NCI-H146 (cell line): Measurements from ENCODE around the gene A2M.

Experiments
- DNase-seq: peaks from one replicate; lab custom pipeline; 2025; lab: John Stamatoyannopoulos, UW

Gene A2M

GRCh38 chr12:9039397-9039977 lies 76.2 kb downstream of the A2M start:
- peak; percentile 52 for DNase-seq

DNA sequence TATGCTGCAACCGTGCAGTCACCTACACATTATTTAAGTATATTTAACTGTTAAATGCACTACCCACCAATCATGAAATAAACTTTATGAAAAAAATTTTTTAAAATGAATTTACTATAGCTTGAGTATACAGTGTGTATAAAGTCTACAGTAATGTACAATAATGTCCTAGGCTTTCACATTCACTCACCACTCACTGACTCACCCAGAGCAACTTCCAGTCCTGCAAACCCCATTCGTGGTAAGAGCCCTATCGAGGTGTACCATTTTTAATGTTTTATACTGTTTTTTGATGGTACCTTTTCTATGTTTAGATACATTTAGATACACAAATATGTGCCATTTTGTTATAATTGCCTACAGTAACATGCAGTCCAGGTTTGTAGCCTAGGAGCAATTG lies 78.3 kb downstream of the A2M start:
- DNase-seq = no peak

DNA sequence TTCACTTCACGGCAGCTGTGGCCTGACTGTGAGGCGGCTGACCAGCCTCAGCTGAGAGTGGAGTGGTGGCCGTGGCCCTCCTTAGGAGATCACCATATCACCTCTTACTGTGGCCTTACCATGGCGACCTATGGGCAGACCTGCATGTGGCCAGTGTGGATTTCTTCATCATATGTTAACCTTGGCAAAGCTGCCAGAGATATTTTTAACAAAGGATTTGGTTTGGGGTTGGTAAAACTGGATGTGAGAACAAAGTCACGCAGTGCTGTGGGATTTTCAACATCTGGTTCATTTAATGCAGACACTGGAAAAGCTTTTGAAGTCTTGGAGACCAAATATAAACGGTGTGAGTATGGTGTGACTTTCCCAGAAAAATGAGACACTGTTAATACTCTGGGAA lies 79.5 kb downstream of the A2M start:
- DNase-seq = no peak

- DNase-seq = no peak
Measured at GRCh38 chr12:9034095-9034494, 81.6 kb downstream of the A2M start.

- DNase-seq = no peak
Measured at GRCh38 chr12:9033265-9033887, 82.3 kb downstream of the A2M start.

- no peak for DNase-seq
Measured at GRCh38 chr12:9032202-9032964, 83.3 kb downstream of the A2M start.

GRCh38 chr12:9030776-9031175 lies 84.9 kb downstream of the A2M start:
- DNase-seq = no peak

DNA sequence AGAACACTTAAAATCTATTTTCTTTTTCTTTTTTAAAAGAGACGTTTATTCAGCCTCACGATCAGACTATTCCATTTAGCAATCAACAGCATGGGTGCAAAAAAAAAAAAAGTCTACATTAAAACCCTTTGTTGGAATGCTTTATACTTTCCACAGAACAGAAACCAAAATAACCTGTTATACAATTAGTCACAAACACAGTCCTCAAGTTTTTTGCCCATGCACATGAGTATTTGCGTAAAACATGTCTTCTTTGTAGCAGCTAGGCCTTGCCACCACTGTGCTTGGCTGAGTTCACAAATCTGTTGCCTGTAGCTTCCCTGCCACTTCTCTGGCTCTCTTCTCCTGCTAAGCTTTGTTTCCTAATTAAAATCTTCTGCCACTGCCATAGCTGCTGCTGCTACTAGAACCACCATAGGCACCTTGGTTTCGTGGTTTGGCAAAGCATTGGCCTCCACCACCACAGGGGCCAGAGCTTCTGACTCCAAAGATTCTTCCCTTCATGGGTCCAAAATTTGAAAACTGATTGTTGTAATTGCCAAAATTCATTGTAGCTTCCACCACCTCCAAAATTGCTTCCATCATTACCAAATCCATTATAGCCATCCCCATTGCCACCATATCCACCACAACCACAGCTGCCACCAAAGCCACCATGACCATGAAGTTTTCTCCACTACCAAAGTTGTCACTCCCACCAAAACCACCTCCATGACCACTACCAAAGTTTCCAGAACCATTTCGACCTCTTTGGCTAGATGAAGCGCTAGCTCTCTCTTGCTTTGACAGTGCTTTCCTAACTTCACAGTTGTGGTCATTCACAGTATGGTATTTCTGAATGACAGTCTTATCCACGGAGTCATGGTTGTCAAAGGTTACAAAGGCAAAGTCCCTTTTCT lies 88.3 kb downstream of the A2M start:
- no peak for DNase-seq

DNA sequence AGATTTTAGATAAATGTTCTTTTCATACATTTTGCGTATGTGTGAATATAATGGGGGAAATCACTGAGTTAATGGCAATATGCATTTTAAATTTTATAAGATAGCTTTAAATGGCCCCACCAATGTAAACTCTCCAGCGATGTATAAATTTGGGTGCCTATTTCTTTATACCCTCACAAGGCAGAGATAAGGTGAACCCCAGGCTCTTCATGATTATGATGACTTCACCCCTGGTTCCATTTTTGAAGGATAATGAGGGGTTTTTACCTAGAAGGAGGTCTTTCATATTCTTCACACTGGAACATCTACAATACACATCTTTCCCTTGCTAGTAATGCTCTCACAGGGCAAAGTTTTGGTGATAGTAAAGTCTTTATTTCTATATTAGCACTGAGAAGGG lies 91.2 kb downstream of the A2M start:
- no peak for DNase-seq

DNA sequence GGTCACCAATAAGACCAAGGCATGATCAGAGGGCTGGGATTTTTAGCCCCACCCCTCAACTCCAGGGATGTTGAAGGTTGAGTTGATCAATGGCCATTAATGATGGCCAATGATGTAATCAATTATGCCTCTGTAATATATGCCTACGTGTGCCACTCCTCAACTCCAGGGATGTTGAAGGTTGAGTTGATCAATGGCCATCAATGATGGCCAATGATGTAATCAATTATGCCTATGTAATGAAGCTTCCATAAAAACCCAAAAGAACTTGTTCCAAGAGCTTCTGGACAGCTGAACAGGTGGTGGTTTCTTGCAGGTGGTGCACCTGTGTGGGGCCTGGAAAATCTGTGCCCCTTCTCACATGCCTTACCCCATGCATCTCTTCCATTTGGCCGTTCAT lies 93.1 kb downstream of the A2M start:
- no peak for DNase-seq
